ENCODE data around the gene CEMP1.

The CEMP1 gene

GRCh38 chr16:2513405-2514332 lies 17.5 kb downstream of the CEMP1 start, which contains the start of gene ATP6V0C:
Gene ATP6V0C (plus strand): TSS chr16:2513952. CDS start chr16:2514104, 152 bp downstream.
- H4K20me1 ChIP-seq (ENCODE audit: insufficient read depth, low read length, poor library complexity, severe bottlenecking) = peaks cover 9% of the 10 kb centered on the region
- H3F3A ChIP-seq (ENCODE audit: low read depth) = no peaks in the 10 kb centered on the region
- no peaks in the 10 kb centered on the region for H3K9me2 ChIP-seq (replicated peaks; ENCODE audit: low read depth, low read length)
- peak within 1 kb of the TSS; percentile 67; the same call in 1 of the 2 replicates for H2AFZ ChIP-seq (ENCODE audit: low read length)
- H3K36me3 ChIP-seq (ENCODE audit: insufficient read depth, low read length) = no peaks in the 10 kb centered on the region
- peak within 1 kb of the TSS; percentile 94 for H3K4me2 ChIP-seq (ENCODE audit: low read depth, low read length, poor library complexity, severe bottlenecking)
- H3K79me2 ChIP-seq (ENCODE audit: insufficient read depth, low read length) = peaks cover 47% of the 10 kb centered on the region
- H3K9ac ChIP-seq (ENCODE audit: low read depth, low read length, poor library complexity, severe bottlenecking) = peak within 1 kb of the TSS; percentile 75
- no peaks in the 10 kb centered on the region for H3K9me3 ChIP-seq (ENCODE audit: insufficient read depth, low read depth, low read length)
- peak within 1 kb of the TSS; percentile 78 for H3K4me3 ChIP-seq (ENCODE audit: low read length, poor library complexity, severe bottlenecking)
- TF ChIP-seq, protein P1, sequence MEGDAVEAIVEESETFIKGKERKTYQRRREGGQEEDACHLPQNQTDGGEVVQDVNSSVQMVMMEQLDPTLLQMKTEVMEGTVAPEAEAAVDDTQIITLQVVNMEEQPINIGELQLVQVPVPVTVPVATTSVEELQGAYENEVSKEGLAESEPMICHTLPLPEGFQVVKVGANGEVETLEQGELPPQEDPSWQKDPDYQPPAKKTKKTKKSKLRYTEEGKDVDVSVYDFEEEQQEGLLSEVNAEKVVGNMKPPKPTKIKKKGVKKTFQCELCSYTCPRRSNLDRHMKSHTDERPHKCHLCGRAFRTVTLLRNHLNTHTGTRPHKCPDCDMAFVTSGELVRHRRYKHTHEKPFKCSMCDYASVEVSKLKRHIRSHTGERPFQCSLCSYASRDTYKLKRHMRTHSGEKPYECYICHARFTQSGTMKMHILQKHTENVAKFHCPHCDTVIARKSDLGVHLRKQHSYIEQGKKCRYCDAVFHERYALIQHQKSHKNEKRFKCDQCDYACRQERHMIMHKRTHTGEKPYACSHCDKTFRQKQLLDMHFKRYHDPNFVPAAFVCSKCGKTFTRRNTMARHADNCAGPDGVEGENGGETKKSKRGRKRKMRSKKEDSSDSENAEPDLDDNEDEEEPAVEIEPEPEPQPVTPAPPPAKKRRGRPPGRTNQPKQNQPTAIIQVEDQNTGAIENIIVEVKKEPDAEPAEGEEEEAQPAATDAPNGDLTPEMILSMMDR (conservative IDR thresholded peaks at IDR 0.05; ENCODE audit: low read length) = no peak
- TF ChIP-seq EZH2phosphoT487 (IDR thresholded peaks at IDR 0.05; ENCODE audit: borderline replicate concordance) = no peak
- H3K27me3 ChIP-seq (ENCODE audit: insufficient read depth, low read length, poor library complexity, severe bottlenecking) = no peaks in the 10 kb centered on the region
- H3K4me1 ChIP-seq (ENCODE audit: insufficient read depth, low read length, poor library complexity, severe bottlenecking) = peaks cover 12% of the 10 kb centered on the region

DNA sequence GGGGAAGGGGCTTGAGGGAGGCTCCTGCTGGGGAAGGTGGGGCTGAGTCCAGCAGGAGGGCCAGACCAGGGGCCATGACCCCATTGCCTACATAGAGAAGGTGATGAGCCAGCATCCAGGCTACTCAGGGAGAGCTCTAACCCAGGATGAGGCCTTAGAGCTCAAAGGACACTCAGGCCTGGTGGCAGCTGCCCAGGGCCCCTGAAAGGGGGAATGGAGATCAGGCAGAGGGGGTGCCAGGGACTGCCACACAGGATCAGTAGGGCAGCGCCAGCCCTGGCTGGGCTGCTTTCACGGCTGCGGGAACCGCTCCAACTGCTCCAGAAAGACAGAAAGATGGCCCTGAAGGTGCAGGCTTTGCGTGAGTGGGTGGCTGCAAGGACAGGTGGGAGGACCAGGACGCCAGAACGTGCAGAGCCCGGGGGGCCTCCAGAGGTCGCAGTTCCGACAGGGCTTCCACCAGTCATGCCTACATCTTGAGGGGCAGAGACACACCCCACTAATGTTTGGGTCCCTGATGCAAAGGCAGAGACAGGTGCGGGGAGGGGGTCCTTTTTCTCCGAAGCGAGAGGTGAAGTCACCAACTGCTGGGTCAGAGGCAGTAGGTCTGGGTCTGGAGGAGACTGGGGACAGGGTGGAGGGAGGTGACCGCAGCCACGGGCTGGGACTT lies 18.3 kb downstream of the CEMP1 start:
- Histone ChIP-seq H3K4me3 (ENCODE audit: low read length, poor library complexity, severe bottlenecking) (peak overlapping the region; percentile 78), H3K4me2 (ENCODE audit: low read depth, low read length, poor library complexity, severe bottlenecking) (peak overlapping the region; percentile 79), H3K9me2 (replicated peaks; ENCODE audit: low read depth, low read length) (no peaks in the 10 kb centered on the region), H3K9me3 (ENCODE audit: insufficient read depth, low read depth, low read length) (no peaks in the 10 kb centered on the region), H3K9ac (ENCODE audit: low read depth, low read length, poor library complexity, severe bottlenecking) (peak overlapping the region; percentile 72), H3K36me3 (ENCODE audit: insufficient read depth, low read length) (no peaks in the 10 kb centered on the region), H3K27me3 (ENCODE audit: insufficient read depth, low read length, poor library complexity, severe bottlenecking) (no peaks in the 10 kb centered on the region), H2AFZ (ENCODE audit: low read length) (peak overlapping the region; percentile 67; the same call in 1 of the 2 replicates), H3F3A (ENCODE audit: low read depth) (no peaks in the 10 kb centered on the region), H3K4me1 (ENCODE audit: insufficient read depth, low read length, poor library complexity, severe bottlenecking) (peaks cover 12% of the 10 kb centered on the region), H4K20me1 (ENCODE audit: insufficient read depth, low read length, poor library complexity, severe bottlenecking) (peaks cover 9% of the 10 kb centered on the region), H3K79me2 (ENCODE audit: insufficient read depth, low read length) (peaks cover 41% of the 10 kb centered on the region)
- TF ChIP-seq EZH2phosphoT487 (IDR thresholded peaks at IDR 0.05; ENCODE audit: borderline replicate concordance) = no peak
- TF ChIP-seq, protein P1 (conservative IDR thresholded peaks at IDR 0.05; ENCODE audit: low read length) = peak; percentile 15; the same call in 1 of the 2 replicates

DNA sequence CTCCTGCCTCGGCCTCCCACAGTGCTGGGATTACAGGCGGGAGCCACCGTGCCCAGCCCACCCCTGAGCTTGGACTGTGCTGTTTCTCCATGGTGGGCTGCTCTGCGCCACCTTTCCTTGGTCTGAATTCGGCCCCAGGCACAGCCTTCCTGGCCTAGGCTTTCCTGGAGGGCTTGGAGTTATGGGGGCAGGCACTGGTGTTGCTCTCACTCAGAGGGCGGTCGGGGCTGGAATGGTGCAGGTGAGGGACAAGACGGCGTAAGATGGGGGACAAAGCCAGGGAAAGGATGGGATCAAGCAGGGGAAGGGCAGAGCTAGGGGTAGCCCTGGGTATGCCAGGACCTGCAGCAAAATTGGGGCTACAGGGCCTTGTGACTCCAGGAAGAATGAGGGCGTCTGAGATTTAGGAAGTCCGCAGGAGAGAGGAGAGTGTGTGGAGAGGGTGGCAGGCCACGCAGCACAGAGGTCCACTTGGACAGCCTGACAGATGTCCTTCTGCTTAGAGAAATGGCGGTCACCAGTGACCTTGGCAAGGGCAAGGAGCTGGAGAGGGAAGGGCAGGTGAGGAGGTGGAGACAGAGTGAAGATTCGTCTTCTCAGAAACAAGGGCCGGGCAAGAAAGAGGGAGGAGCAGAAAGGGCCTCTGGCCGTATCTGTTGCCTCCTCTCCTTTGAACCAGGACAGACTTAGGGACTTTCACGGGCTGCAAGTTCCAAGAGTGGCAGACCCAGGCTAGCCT lies 19.0 kb downstream of the CEMP1 start:
- Histone ChIP-seq H3K4me1 (ENCODE audit: insufficient read depth, low read length, poor library complexity, severe bottlenecking) (peaks cover 12% of the 10 kb centered on the region), H3K27me3 (ENCODE audit: insufficient read depth, low read length, poor library complexity, severe bottlenecking) (no peaks in the 10 kb centered on the region), H3K9me3 (ENCODE audit: insufficient read depth, low read depth, low read length) (no peaks in the 10 kb centered on the region), H3K36me3 (ENCODE audit: insufficient read depth, low read length) (no peaks in the 10 kb centered on the region), H4K20me1 (ENCODE audit: insufficient read depth, low read length, poor library complexity, severe bottlenecking) (peaks cover 9% of the 10 kb centered on the region), H3K4me3 (ENCODE audit: low read length, poor library complexity, severe bottlenecking) (no peak overlapping the region), H3K9me2 (replicated peaks; ENCODE audit: low read depth, low read length) (no peaks in the 10 kb centered on the region), H3K79me2 (ENCODE audit: insufficient read depth, low read length) (peaks cover 34% of the 10 kb centered on the region), H3K9ac (ENCODE audit: low read depth, low read length, poor library complexity, severe bottlenecking) (no peak overlapping the region), H3F3A (ENCODE audit: low read depth) (no peaks in the 10 kb centered on the region), H3K4me2 (ENCODE audit: low read depth, low read length, poor library complexity, severe bottlenecking) (no peak overlapping the region), H2AFZ (ENCODE audit: low read length) (no peak overlapping the region)
- TF ChIP-seq, protein P1 (conservative IDR thresholded peaks at IDR 0.05; ENCODE audit: low read length) = no peak
- TF ChIP-seq EZH2phosphoT487 (IDR thresholded peaks at IDR 0.05; ENCODE audit: borderline replicate concordance) = no peak

Data from Loucy (cell line).